Stimulated activated CD8-positive, alpha-beta memory T cell treated with anti-CD3 and anti-CD28 coated beads, Interleukin-15, amount 100 ng/mL, for 24 hours (primary cell): ENCODE measurements around the gene ANKRD62.
"Not testable (repeated sequence)": the region's sequence is repeated elsewhere in the genome, so short reads cannot be mapped to it uniquely, and the experiment has no call there.

Experiments
- DNase-seq: peaks from one replicate; pipeline ENCODE4 v3.0.0-alpha.2; 2020; ENCODE audit warnings: low read depth

Gene ANKRD62

GRCh38 chr18:12099160-12099559 lies 5.5 kb downstream of the ANKRD62 start:
- DNase-seq = no peak

GRCh38 chr18:12101266-12101665 lies 7.6 kb downstream of the ANKRD62 start:
- no peak for DNase-seq

- no peak for DNase-seq
Measured at GRCh38 chr18:12102136-12102842, 8.6 kb downstream of the ANKRD62 start.

GRCh38 chr18:12106471-12106870 lies 12.8 kb downstream of the ANKRD62 start:
- no peak for DNase-seq

GRCh38 chr18:12109836-12110235 lies 16.2 kb downstream of the ANKRD62 start:
- DNase-seq = no peak

- DNase-seq = no peak
Measured at GRCh38 chr18:12113999-12114646, 20.5 kb downstream of the ANKRD62 start.

- DNase-seq = no peak
Measured at GRCh38 chr18:12119358-12119757, 25.7 kb downstream of the ANKRD62 start.

- no peak for DNase-seq
Measured at GRCh38 chr18:12121175-12122042, 27.8 kb downstream of the ANKRD62 start.

- DNase-seq = not testable (repeated sequence)
Measured at GRCh38 chr18:12122043-12122389, 28.4 kb downstream of the ANKRD62 start.

- not testable (repeated sequence) for DNase-seq
Measured at GRCh38 chr18:12127647-12128046, 34.0 kb downstream of the ANKRD62 start.

- not testable (repeated sequence) for DNase-seq
Measured at GRCh38 chr18:12138831-12139230, 45.2 kb downstream of the ANKRD62 start.

- DNase-seq = not testable (repeated sequence)
Measured at GRCh38 chr18:12140866-12141265, 47.2 kb downstream of the ANKRD62 start.

GRCh38 chr18:12141778-12142177 lies 48.1 kb downstream of the ANKRD62 start:
- DNase-seq = not testable (repeated sequence)

- DNase-seq = not testable (repeated sequence)
Measured at GRCh38 chr18:12149431-12149830, 55.8 kb downstream of the ANKRD62 start.

- no peak for DNase-seq
Measured at GRCh38 chr18:12154361-12154760, 60.7 kb downstream of the ANKRD62 start.

GRCh38 chr18:12155996-12156395 lies 62.4 kb downstream of the ANKRD62 start:
- DNase-seq = no peak

GRCh38 chr18:12159446-12159845 lies 65.8 kb downstream of the ANKRD62 start:
- no peak for DNase-seq

- no peak for DNase-seq
Measured at GRCh38 chr18:12162786-12163185, 69.1 kb downstream of the ANKRD62 start.

- DNase-seq = no peak
Measured at GRCh38 chr18:12165038-12165768, 71.6 kb downstream of the ANKRD62 start.
